Measurements from ENCODE around the gene DIAPH3. TPM values are rescaled to one million over a fixed set of nuclear protein-coding genes. Genes with fewer than 3 reads are reported as not detected.
A peak's percentile ranks its signal among the peaks of the same experiment; 100 is the strongest.
"Not testable (repeated sequence)": the region's sequence is repeated elsewhere in the genome, so short reads cannot be mapped to it uniquely, and the experiment has no call there.

Gene DIAPH3, protein sequence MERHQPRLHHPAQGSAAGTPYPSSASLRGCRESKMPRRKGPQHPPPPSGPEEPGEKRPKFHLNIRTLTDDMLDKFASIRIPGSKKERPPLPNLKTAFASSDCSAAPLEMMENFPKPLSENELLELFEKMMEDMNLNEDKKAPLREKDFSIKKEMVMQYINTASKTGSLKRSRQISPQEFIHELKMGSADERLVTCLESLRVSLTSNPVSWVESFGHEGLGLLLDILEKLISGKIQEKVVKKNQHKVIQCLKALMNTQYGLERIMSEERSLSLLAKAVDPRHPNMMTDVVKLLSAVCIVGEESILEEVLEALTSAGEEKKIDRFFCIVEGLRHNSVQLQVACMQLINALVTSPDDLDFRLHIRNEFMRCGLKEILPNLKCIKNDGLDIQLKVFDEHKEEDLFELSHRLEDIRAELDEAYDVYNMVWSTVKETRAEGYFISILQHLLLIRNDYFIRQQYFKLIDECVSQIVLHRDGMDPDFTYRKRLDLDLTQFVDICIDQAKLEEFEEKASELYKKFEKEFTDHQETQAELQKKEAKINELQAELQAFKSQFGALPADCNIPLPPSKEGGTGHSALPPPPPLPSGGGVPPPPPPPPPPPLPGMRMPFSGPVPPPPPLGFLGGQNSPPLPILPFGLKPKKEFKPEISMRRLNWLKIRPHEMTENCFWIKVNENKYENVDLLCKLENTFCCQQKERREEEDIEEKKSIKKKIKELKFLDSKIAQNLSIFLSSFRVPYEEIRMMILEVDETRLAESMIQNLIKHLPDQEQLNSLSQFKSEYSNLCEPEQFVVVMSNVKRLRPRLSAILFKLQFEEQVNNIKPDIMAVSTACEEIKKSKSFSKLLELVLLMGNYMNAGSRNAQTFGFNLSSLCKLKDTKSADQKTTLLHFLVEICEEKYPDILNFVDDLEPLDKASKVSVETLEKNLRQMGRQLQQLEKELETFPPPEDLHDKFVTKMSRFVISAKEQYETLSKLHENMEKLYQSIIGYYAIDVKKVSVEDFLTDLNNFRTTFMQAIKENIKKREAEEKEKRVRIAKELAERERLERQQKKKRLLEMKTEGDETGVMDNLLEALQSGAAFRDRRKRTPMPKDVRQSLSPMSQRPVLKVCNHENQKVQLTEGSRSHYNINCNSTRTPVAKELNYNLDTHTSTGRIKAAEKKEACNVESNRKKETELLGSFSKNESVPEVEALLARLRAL
- total RNA-seq, result 20.7 to 24.1 TPM (median 23.7 TPM) in 3 replicates
- long read RNA-seq, full-length matches to known transcripts, result 34 of 44 reads
- long read RNA-seq, partial matches to known transcripts, result 1 of 44 reads
- long read RNA-seq, other reads (novel, unspliced or antisense), result 9 of 44 reads

DNA sequence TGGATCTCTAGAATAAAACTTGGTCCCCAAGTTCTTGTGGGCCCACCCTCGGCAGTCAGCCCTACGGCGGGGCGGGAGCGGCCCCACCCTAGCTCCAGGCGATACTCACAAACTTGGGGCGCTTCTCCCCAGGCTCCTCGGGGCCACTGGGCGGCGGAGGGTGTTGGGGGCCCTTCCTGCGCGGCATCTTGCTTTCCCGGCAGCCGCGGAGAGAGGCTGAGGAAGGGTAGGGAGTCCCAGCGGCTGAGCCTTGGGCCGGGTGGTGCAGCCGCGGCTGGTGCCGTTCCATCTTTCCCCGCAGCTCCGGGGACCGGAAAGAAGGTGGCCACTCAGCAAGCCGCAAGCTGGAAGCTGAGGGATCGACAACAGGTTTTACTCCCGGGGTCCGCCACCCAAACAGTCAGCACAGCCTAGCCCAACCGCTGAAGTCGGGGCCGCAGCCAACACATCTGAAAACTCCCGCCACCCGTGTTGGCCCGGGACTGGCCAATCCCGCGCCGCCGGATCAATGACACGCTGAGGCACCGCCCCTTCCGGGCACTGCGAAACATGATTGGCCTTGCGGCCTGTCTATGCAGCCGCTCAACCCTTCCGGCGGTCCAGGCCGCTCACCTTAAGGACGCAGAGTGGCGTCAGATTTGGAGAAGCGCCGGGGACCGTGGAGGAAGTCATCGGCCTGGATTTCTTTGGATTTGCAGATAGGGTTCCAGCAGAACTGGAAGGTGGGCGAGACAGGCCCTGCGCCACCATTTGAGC lies at the start of gene DIAPH3:
Gene DIAPH3 (minus strand): TSS at position 451 of the 756 bp plus-strand sequence. CDS start 162 bp downstream, at position 289.
- H3K27me3 Mint-ChIP-seq (ENCODE audit: low read depth), result no peaks in the 10 kb centered on the region
- peak within 1 kb of the TSS; percentile 92 for H3K4me3 Mint-ChIP-seq (ENCODE audit: unreplicated experiment)
- peak within 1 kb of the TSS; percentile 88 for H3K27ac Mint-ChIP-seq (ENCODE audit: unreplicated experiment)
- H3K9me3 Mint-ChIP-seq (ENCODE audit: low read depth), result peaks cover 10% of the 10 kb centered on the region
- TF ChIP-seq, protein P1, sequence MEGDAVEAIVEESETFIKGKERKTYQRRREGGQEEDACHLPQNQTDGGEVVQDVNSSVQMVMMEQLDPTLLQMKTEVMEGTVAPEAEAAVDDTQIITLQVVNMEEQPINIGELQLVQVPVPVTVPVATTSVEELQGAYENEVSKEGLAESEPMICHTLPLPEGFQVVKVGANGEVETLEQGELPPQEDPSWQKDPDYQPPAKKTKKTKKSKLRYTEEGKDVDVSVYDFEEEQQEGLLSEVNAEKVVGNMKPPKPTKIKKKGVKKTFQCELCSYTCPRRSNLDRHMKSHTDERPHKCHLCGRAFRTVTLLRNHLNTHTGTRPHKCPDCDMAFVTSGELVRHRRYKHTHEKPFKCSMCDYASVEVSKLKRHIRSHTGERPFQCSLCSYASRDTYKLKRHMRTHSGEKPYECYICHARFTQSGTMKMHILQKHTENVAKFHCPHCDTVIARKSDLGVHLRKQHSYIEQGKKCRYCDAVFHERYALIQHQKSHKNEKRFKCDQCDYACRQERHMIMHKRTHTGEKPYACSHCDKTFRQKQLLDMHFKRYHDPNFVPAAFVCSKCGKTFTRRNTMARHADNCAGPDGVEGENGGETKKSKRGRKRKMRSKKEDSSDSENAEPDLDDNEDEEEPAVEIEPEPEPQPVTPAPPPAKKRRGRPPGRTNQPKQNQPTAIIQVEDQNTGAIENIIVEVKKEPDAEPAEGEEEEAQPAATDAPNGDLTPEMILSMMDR (IDR thresholded peaks at IDR 0.05), result peak; percentile 45
- H3K4me1 Mint-ChIP-seq (ENCODE audit: low read depth), result peaks cover 44% of the 10 kb centered on the region
- DNase-seq (ENCODE audit: low spot score), result peak; percentile 99
- H3K36me3 Mint-ChIP-seq (ENCODE audit: low read depth), result peaks cover 2% of the 10 kb centered on the region

DNA sequence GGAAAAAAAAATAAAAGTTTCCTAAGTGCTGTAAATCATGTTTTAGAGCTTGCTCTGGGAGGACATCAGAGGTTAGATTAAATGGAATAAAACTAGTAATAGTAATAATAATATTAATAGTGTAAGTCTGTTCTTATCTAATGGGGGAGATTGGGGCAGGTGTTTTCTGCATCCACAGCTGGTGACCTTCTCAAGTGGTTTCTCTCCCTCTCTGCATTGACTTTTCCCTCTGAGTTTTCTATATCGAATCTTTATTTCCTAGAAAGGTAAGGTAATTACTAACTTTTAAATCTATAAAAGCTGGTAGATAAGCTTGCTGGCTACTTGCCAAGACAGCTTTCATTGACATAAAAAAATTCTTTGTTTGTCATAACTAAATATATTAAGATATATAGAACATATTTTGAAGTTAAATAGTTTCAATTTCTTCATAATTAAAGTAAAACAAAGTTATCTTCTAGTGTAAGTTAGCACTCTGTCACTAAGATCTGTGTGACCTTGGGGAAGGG lies 49.6 kb upstream of the DIAPH3 start:
- peaks cover 7% of the 10 kb centered on the region for H3K9me3 Mint-ChIP-seq (ENCODE audit: low read depth)
- no peak overlapping the region for H3K27ac Mint-ChIP-seq (ENCODE audit: unreplicated experiment)
- H3K4me1 Mint-ChIP-seq (ENCODE audit: low read depth), result no peaks in the 10 kb centered on the region
- no peak for DNase-seq (ENCODE audit: low spot score)
- H3K36me3 Mint-ChIP-seq (ENCODE audit: low read depth), result peaks cover 3% of the 10 kb centered on the region
- H3K27me3 Mint-ChIP-seq (ENCODE audit: low read depth), result peaks cover 25% of the 10 kb centered on the region
- TF ChIP-seq, protein P1 (IDR thresholded peaks at IDR 0.05), result no peak
- H3K4me3 Mint-ChIP-seq (ENCODE audit: unreplicated experiment), result no peak overlapping the region

DNA sequence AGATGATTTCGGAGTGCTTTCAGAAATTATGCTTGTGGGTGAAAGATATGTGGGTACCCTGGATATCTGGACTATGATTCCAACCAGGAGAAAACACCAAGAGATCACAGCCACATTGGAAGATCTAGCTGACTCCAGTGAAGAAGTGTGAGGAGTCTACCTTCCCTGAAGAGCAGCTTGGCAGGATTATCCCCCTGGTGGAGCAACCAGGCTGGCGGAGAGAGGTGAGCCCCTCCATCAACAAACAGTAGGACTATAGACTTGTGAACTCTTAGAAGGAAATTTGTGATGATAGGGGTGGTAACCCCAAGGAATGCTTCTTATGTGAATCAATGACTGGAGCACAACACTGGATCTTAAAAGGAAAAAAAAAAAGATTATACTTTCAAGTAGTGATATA lies 47.8 kb upstream of the DIAPH3 start:
- Mint-ChIP-seq H3K4me1 (ENCODE audit: low read depth) (no peaks in the 10 kb centered on the region), H3K27ac (ENCODE audit: unreplicated experiment) (no peak overlapping the region), H3K36me3 (ENCODE audit: low read depth) (peaks cover 3% of the 10 kb centered on the region), H3K9me3 (ENCODE audit: low read depth) (peaks cover 7% of the 10 kb centered on the region), H3K4me3 (ENCODE audit: unreplicated experiment) (no peak overlapping the region), H3K27me3 (ENCODE audit: low read depth) (peaks cover 16% of the 10 kb centered on the region)
- DNase-seq (ENCODE audit: low spot score), result no peak
- TF ChIP-seq, protein P1 (IDR thresholded peaks at IDR 0.05), result no peak

DNA sequence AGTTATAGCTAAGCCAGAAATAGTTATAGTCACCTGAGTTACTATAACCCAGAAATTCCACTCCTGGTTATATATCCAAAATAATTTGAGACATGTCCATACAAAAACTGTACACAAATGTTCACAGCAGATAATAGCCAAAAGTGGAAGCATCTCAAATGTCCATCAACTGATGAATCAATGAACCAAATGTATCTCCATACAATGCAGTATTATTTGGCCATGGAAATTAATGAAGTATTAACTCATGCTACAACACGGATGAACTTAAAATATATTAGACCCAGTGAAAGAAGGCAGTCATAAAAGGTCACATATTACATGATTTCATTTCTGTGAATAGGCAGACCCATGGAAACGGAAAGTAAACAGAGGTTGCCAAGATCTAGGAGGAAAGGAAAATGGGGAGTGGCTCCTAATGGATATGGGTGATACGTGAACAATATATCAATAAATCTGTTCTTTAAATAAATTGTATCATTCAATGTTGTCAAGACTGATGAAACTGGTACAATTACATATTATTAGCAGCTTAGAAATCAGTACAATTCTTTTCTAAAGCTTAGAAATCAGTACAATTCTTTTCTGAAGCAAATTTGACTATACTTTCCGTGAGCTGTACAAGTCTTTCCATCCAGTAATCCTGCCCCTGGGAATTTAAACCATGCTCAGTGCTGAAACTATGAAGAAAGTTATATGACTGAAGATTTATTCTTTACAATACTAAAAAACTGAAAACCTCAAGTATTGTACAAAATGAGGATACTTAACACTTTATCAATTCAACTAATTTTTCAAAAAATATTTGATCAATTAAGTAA lies 47.0 kb upstream of the DIAPH3 start:
- Mint-ChIP-seq H3K27me3 (ENCODE audit: low read depth) (peaks cover 12% of the 10 kb centered on the region), H3K4me1 (ENCODE audit: low read depth) (no peaks in the 10 kb centered on the region), H3K4me3 (ENCODE audit: unreplicated experiment) (no peak overlapping the region), H3K27ac (ENCODE audit: unreplicated experiment) (no peak overlapping the region), H3K36me3 (ENCODE audit: low read depth) (peaks cover 2% of the 10 kb centered on the region), H3K9me3 (ENCODE audit: low read depth) (peaks cover 7% of the 10 kb centered on the region)
- TF ChIP-seq, protein P1 (IDR thresholded peaks at IDR 0.05), result no peak
- DNase-seq (ENCODE audit: low spot score), result no peak

DNA sequence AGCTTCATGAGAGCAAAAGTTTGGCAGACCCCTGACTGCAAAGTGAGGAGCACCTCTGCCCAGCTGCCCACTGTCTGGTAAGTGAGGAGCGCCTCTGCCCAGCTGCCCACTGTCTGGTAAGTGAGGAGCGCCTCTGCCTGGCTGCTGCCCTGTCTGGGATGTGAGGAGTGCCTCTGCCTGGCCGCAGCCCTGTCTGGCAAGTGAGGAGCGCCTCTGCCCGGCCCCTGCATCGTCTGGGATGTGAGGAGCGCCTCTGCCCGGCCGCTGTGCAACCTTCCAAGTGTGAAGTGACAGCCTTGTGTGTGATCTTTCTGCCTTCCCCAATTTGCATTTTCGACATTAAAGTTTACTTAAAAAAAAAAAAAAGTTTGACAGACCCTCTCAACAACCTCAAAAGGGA lies 41.8 kb upstream of the DIAPH3 start:
- not testable (repeated sequence) for H3K9me3 Mint-ChIP-seq (ENCODE audit: low read depth); H3K4me3 Mint-ChIP-seq (ENCODE audit: unreplicated experiment); H3K36me3 Mint-ChIP-seq (ENCODE audit: low read depth); DNase-seq (ENCODE audit: low spot score); H3K27me3 Mint-ChIP-seq (ENCODE audit: low read depth); H3K27ac Mint-ChIP-seq (ENCODE audit: unreplicated experiment); H3K4me1 Mint-ChIP-seq (ENCODE audit: low read depth)

Measured in chondrocyte (in vitro differentiated cells).